ENCODE measurements around the gene PLEKHG4B. TPM values are rescaled to one million over a fixed set of nuclear protein-coding genes. Genes with fewer than 3 reads are reported as not detected.

The PLEKHG4B gene
- total and polyA plus RNA-seq, 8 donors = 0.21 to 0.75 (median 0.38) TPM

DNA sequence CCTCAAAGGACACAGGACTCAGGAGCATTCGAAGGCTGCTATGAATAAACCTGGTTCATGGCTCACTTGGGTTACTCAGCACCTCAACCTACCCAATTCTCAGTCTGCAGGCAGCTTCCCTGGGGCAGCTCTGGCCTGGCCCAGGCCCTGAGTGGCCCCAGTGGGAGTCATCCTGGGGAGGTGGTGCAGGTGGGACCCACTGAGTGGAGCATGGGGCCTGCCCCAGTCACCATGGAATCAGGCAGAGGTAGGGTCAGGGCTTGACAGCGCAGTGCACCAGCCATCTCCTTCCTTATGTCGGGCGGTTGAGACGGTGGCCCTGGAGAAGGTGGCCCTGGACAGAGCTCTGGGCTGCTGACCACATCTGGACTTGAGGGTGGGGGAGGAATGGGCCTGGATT lies 19.2 kb downstream of the PLEKHG4B start:
- Histone ChIP-seq H3K4me3 (no peak overlapping the region), H3K36me3 (no peaks in the 10 kb centered on the region), H3K27ac (no peak overlapping the region), H3K27me3 (no peaks in the 10 kb centered on the region), H3K4me1 (no peaks in the 10 kb centered on the region), H3K9me3 (no peaks in the 10 kb centered on the region)
- DNase-seq = no peak
- TF ChIP-seq CTCF (IDR thresholded peaks at IDR 0.05) = no peak
- no peak for FAIRE-seq
- no peak for ATAC-seq
- intact Hi-C loops (cut with DNase I) = no loop called here
- WGBS, 2 donors = 85 to 88% methylated on average over 5 of the region's 5 CpGs

GRCh38 chr5:119486-120097 lies 27.6 kb downstream of the PLEKHG4B start:
- FAIRE-seq (no peak), ATAC-seq (no peak), DNase-seq (no peak)
- Histone ChIP-seq H3K4me1 (no peaks in the 10 kb centered on the region), H3K27me3 (no peaks in the 10 kb centered on the region), H3K36me3 (no peaks in the 10 kb centered on the region), H3K4me3 (no peak overlapping the region), H3K27ac (no peak overlapping the region), H3K9me3 (no peaks in the 10 kb centered on the region)
- 69 to 86% methylated on average over 5 of the region's 5 CpGs for WGBS, 2 donors
- intact Hi-C loops (cut with DNase I) = no loop called here
- no peak for TF ChIP-seq CTCF (IDR thresholded peaks at IDR 0.05)

- Histone ChIP-seq H3K4me3 (no peak overlapping the region), H3K4me1 (no peaks in the 10 kb centered on the region), H3K9me3 (no peaks in the 10 kb centered on the region), H3K27ac (no peak overlapping the region), H3K36me3 (no peaks in the 10 kb centered on the region), H3K27me3 (no peaks in the 10 kb centered on the region)
- intact Hi-C loops (cut with DNase I) = no loop called here
- WGBS, 2 donors = 74 to 88% methylated on average over 4 of the region's 4 CpGs
- no peak for FAIRE-seq
- no peak for TF ChIP-seq CTCF (IDR thresholded peaks at IDR 0.05)
- no peak for ATAC-seq
- DNase-seq = no peak
Observed at GRCh38 chr5:121432-121831, 29.5 kb downstream of the PLEKHG4B start.

DNA sequence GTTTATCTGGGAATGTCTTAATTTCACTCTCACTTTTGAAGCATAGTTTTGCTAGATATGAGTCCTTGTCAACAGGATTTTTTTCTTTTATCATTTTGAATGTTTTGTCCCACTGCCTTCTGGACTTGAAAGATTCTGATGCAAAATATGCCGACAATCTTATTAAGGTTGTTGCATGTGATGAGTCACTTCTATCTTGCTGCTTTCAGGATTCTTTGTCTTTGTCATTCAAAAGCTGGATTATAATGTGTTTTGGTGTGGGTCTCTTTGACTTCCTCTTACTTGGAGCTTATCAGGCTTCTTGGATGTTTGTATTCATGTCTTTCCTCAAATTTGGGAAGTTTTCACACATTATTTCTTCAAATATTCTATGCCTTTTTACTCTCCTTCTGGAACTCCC lies 33.8 kb downstream of the PLEKHG4B start:
- TF ChIP-seq CTCF (IDR thresholded peaks at IDR 0.05) = no peak
- no peak for ATAC-seq
- no peak for FAIRE-seq
- Histone ChIP-seq H3K9me3 (no peaks in the 10 kb centered on the region), H3K27me3 (no peaks in the 10 kb centered on the region), H3K27ac (no peak overlapping the region), H3K36me3 (no peaks in the 10 kb centered on the region), H3K4me3 (no peak overlapping the region), H3K4me1 (no peaks in the 10 kb centered on the region)
- intact Hi-C loops (cut with DNase I) = no loop called here
- 87 to 91% methylated on average over 1 of the region's 1 CpG for WGBS, 2 donors
- no peak for DNase-seq

DNA sequence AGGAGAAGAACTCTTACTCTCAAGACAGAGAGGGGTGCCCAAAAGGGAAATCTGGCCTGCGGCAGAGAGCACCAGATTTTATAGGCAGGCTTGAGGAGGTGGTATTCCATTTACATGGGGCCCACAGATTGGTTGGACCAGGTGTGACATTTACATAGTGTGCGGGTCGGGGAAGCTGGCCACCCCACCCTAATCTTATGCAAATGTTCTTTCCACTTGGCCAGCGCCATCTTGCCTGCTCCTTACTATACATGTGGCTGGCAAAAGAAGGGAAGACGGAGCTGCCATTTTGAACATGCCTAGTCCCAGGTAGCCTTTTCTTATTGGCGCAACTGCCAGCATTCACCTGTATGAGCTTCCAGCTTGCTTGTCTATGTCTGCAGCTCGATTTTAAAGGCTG lies 34.8 kb downstream of the PLEKHG4B start:
- no peak for FAIRE-seq
- no peak for DNase-seq
- WGBS, 2 donors = 82 to 91% methylated on average over 7 of the region's 7 CpGs
- Histone ChIP-seq H3K4me1 (no peaks in the 10 kb centered on the region), H3K9me3 (no peaks in the 10 kb centered on the region), H3K27ac (no peak overlapping the region), H3K36me3 (no peaks in the 10 kb centered on the region), H3K27me3 (no peaks in the 10 kb centered on the region), H3K4me3 (no peak overlapping the region)
- intact Hi-C loops (cut with DNase I) = no loop called here
- no peak for TF ChIP-seq CTCF (IDR thresholded peaks at IDR 0.05)
- ATAC-seq = no peak
